NCI-H187 (cell line): ENCODE data around the gene GRID1.
"Not testable (repeated sequence)": the region's sequence is repeated elsewhere in the genome, so short reads cannot be mapped to it uniquely, and the experiment has no call there.

Experiments used
- DNase-seq, 2 experiments: peaks; one replicate each; lab custom pipeline; 2025; lab: John Stamatoyannopoulos, UW

Gene GRID1

DNA sequence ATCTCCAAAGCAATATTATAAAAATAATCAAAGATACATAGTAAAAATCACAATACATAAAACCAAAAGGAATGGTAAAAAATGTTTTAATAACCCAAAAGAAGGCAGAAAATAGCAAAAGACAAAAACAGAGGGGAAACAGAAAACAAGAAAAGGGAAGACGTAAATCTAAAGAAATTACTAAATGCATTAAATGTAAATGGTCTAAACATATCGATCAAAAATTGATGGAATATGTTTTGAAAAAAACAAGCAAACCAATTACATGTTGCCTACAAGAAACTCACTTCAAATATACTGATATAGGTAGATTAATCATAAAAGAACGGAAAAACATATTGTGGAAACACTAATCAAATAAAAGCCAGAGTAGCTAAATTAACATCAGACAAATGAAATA is 369.1 kb downstream of the GRID1 start:
- no peak for DNase-seq

- peak in 1 of 2 experiments; percentile 6 for DNase-seq
These were observed 370.8 kb downstream of the GRID1 start for GRCh38 chr10:85995791-85996190.

GRCh38 chr10:85993840-85994507 is 372.6 kb downstream of the GRID1 start:
- no peak for DNase-seq

DNA sequence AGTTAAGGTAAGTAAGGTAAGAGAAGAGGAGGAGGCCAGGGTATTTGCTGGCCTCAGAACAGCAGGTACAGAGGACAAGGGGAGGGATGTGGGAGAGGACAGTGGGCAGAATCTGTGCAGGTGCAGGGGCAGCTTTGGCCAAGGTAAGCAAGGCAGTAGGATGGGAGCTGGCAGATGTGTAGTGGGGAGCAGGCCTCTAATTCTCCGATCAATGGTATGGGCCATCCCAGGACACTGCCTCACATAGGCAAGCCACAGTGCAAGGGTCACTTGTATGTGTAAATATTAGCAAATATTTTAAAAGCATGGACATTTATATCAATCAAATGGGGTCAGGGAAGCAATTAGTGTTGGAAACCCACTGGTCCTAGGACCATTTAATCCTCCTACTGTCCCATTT is 373.5 kb downstream of the GRID1 start:
- DNase-seq: no peak

DNA sequence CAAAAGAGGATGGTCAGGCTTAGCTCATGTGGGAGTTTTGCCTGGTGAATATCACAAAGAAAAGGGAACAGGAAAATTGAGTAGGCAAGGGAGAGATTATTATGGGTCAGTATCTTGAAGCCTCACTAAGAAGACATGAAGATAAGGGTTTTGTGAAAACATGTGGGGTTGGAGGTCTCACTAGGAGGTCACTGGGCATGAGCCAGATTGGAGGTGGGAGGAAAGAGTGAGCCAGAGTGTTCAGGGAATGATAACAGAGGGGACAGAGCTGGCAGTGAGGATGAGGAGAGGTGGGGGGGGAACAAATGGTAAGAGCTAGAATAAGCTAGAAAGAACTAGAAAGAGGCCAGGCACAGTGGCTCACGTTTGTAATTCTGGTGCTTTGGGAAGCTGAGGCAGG is 374.3 kb downstream of the GRID1 start:
- no peak for DNase-seq

DNA sequence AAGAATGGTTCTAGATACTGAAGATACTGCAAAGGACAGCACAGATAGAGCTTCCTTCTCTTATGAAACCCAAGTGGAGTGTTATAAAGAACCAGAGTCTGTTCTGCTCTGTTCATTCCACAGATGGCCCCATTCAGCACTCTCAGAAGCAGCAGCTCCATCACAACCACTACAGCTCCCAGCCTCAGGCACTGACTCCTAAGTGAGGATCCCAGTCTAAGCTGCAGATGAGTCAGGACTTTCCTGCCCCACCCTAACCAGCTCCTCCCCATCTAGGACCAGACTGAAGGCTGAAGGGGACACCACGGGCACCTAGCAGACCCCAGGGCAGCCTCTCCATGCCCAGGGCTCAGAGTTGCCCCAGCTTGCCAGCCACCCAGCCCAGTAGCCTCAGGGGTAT is 379.8 kb downstream of the GRID1 start:
- DNase-seq: no peak

GRCh38 chr10:85983051-85983450 is 383.5 kb downstream of the GRID1 start:
- DNase-seq: no peak

DNA sequence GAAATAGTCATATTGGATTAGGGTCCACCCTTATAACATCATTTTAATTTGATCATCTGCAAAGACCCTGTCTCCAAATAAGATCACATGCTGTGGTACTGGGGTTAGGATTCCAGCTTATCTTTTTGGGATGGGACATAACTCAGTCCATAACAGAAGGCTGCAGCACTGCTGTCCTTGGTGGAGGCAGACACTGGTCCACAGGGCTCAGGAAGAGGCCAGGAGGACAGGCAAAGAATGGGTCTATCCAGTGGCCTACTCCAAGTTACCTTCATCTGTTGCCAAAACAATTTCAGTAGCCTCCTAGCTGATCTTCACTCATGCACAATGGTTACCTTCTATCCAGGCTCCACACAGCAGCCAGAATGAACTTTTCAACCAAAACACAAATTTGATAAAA is 387.0 kb downstream of the GRID1 start:
- DNase-seq: no peak

- DNase-seq: no peak
These were observed 387.8 kb downstream of the GRID1 start for GRCh38 chr10:85978566-85979358.

- DNase-seq: no peak
These were observed 389.0 kb downstream of the GRID1 start for GRCh38 chr10:85977642-85978041.

DNA sequence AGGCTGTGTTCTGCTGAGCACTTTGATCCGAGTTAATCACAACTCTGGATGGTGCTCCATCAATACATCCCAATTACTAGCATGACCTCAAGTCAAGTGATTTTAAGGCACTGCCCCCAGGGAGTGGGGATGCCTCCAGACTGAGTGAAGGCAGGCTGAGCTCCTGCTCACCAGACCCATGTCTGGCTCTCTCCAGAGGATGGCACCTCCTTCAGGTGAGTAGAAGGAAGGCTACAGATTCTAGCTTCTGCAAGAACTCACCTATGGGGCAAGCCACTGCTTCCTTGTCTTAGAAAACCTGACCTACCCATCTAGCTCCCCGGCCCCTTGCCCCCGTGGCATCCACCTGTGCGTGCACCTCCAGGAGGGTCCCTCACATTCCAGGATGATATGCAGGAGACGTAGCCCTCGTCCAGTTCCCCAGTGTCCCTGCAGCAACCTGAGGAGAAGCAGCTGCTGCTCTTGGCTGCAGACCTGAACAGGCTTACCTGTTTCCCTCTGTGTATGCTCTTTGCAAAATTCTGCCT is 390.3 kb downstream of the GRID1 start:
- DNase-seq: no peak

- no peak for DNase-seq
These were observed 395.1 kb downstream of the GRID1 start for GRCh38 chr10:85971494-85971893.

- no peak for DNase-seq
These were observed 399.0 kb downstream of the GRID1 start for GRCh38 chr10:85967594-85967993.

DNA sequence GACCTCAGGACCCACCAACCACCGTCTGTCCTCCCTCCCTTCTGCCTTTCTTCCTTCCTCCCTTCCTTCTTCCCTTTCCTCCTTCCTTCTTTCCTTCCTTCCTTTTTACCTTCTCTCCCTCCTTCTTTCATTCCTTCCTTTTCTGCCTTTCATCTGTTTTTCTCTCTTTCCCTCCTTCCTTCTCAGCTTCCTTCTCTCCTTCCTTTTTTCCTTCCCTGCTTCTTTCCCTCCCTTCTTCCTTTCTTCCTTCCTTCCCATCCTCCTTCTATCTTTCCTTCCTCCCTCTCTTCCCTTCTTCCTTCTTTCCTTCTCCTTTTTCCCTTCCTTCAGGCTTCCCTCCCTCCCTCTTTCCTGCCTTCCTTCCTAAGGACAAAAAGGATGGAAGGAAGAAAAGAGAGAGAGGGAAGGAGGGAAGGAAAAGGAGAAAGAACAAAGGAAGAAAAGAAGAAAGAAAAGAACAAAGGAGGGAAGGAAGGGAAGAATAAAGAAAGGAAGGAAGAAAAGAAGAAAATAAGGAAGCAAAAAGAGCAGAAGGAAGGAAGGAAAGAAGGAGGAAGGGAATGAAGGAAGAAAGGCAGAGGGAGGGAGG is 405.0 kb downstream of the GRID1 start:
- DNase-seq: no peak

DNA sequence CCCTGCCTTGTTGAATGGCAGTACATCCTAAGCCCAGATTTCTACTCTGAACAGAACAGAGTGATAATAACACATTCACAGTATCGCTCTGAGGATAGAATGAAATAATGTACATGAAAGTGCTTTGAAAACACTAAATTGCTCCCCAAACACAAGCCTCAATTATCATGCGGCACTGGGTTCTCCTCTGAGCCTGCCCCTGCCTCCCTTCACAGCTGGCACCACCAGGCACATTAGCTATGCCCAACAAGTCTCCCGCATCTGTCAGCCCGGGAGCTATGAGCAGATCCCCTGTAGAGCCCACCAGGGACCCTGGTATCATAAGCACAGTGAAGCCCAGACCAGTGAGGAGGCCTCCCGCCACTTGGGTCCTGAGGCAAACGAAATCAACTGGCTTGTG is 405.5 kb downstream of the GRID1 start:
- no peak for DNase-seq

DNA sequence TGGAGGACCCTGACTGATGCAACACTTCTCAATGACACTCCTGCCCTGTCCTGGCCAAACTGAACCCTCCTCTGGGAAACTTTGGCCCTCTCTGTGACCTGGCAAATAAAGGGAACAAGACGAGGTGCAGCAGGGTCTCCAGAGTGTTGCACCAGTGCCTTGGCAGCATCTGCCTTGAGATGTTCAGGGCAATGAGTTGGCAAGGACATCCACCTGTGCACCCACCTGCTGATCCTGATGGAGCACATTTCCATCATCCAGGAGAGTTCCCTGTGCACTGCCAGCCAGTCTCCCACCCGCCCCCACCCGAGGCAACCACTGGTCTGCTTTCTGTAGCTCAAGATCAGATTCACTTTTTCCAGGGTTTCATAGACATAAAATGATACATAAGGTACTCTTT is 407.4 kb downstream of the GRID1 start:
- no peak for DNase-seq

- no peak for DNase-seq
These were observed 415.7 kb downstream of the GRID1 start for GRCh38 chr10:85950921-85951320.

- DNase-seq: no peak
These were observed 419.8 kb downstream of the GRID1 start for GRCh38 chr10:85946713-85947326.

GRCh38 chr10:85936161-85936560 is 430.4 kb downstream of the GRID1 start:
- no peak for DNase-seq

DNA sequence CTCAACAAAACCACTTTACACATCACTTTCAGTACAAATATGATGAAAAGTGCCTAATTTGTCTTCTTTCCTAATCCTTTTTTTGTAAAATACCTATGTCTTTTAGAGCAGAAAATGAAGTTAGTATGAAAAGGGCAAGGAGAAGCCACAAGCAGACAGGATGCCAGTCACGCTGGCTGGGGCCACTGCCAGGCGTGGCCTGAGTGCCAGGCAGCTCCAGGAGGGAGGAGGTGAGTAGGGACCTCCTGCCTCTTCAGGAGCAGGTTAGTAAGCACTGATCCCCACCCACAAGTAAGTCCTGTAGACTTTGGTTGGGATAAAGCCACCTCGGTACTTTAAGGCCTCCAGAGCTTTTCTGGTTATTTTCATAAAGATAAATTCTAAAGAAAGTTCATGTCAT is 432.0 kb downstream of the GRID1 start:
- DNase-seq: no peak

DNA sequence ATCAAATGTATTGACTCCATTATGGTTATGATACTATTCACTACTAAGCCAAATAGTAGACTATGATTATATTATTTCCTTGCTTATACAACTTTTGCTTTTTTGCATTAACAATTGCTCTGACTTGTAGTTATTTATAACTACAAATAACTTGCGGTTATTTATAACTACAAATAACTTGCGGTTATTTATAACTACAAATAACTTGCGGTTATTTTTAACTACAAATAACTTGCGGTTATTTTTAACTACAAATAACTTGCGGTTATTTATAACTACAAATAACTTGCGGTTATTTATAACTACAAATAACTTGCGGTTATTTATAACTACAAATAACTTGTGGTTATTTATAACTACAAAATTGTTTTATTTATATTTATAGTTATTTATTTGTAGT is 436.6 kb downstream of the GRID1 start:
- not testable (repeated sequence) for DNase-seq

DNA sequence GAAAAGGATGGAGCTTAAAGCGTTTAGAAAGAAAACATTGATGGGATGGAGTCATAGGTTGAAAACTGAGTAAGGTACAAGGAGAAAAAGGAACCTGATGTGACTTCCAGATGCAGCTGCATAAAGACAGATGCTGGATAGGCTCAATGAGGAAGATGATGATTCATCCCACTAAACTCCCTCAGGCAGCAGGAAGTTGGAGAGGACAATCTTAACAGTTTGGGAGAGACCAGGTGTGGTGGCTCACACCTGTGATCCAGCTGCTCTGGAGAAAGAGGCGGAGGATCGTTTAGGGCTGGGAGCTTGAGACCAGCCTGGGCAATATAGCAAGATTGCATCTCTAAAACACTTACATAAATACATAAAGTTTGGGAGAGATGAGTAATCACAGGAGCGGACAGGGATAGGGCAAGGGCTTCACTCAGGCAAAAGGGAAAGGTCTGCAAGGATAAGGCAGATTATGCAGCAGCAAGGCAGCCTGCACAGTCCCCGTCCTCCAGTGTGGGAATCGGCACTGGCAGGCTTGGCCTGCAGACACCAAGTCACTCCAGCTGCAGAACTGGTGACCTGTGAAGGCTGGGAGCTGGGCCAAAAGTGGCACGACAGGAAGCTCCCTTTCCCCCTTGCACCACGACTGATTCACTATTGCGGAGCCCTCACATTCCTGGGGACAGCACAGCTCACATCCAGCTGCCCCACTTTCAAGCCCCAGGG is 438.5 kb downstream of the GRID1 start:
- no peak for DNase-seq
